ENCODE results near the gene COG5.

DNA sequence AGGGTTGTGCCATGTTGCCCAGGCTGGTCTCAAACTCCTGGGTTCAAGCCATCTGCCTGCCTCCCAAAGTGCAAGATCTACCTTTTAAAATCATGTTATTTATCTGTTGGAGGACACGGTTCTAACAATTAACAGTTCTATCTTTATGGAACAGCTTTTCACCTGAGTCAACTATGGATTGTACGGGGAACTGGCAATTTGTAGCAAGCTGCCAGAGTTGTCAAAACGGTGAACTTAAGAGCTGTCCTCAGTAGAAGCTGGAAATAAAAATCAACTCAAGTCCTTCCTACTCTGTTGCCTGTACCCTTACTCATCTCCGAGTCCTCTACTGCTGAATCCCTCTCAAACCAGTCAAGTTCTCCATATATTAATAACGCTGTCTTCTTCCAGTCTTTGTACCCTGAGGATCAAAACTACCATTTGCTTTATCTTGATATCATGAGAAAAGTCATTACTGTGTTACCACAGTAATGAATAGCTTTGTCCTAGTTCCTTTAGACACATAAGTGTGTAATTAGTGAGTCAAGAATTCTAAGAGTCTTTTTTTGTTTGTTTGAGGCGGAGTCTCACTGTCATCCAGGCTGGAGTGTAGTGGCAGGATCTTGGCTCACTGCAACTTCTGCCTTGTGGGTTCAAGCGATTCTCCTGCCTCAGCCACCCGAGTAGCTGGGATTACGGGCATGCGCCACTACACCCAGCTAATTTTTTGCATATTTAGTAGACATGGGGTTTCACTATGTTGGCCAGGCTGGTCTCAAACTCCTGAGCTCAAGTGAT, 366.7 kb downstream of the COG5 start:
- TF ChIP-seq, protein P1, sequence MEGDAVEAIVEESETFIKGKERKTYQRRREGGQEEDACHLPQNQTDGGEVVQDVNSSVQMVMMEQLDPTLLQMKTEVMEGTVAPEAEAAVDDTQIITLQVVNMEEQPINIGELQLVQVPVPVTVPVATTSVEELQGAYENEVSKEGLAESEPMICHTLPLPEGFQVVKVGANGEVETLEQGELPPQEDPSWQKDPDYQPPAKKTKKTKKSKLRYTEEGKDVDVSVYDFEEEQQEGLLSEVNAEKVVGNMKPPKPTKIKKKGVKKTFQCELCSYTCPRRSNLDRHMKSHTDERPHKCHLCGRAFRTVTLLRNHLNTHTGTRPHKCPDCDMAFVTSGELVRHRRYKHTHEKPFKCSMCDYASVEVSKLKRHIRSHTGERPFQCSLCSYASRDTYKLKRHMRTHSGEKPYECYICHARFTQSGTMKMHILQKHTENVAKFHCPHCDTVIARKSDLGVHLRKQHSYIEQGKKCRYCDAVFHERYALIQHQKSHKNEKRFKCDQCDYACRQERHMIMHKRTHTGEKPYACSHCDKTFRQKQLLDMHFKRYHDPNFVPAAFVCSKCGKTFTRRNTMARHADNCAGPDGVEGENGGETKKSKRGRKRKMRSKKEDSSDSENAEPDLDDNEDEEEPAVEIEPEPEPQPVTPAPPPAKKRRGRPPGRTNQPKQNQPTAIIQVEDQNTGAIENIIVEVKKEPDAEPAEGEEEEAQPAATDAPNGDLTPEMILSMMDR (IDR thresholded peaks at IDR 0.05; ENCODE audit: poor library complexity), result no peak
- TF ChIP-seq EZH2phosphoT487 (IDR thresholded peaks at IDR 0.05; ENCODE audit: low read depth, severe bottlenecking, unreplicated experiment) (no peak), EZH2 (IDR thresholded peaks at IDR 0.05; ENCODE audit: borderline replicate concordance) (no peak)
